Stimulated activated CD4-positive, alpha-beta T cell treated with anti-CD3 and anti-CD28 coated beads, Interleukin-12 subunit alpha, Interleukin-12 subunit beta, amount 100 ng/mL, for 24 hours (primary cell): ENCODE data around the gene LY6G6F.
"Not testable (repeated sequence)": the region's sequence is repeated elsewhere in the genome, so short reads cannot be mapped to it uniquely, and the experiment has no call there.

Experiments
- DNase-seq, 2 experiments: peaks; one replicate each; pipeline ENCODE4 v3.0.0-alpha.2; 2020; ENCODE audit warnings: low read depth in 2 of 2

LY6G6F gene

GRCh38 chr6:31702819-31703716 lies 3.6 kb upstream of the LY6G6F start, which contains the start of gene ABHD16A:
Gene ABHD16A, minus strand, starts transcription at chr6:31703324. Its CDS starts 43 bp downstream, at chr6:31703281.
- DNase-seq, result peak; percentile 90 to 98

- DNase-seq, result no peak
Measured at GRCh38 chr6:31705931-31706330, 735 bp upstream of the LY6G6F start.

GRCh38 chr6:31707701-31708100 lies 1.0 kb downstream of the LY6G6F start:
- DNase-seq, result no peak

- no peak for DNase-seq
Measured at GRCh38 chr6:31708224-31708623, 1.6 kb downstream of the LY6G6F start.

- not testable (repeated sequence) for DNase-seq
Measured at GRCh38 chr6:31709157-31709556, 2.5 kb downstream of the LY6G6F start.

GRCh38 chr6:31710523-31711219 lies 4.0 kb downstream of the LY6G6F start:
- no peak for DNase-seq

- DNase-seq, result no peak
Measured at GRCh38 chr6:31711233-31711632, 4.6 kb downstream of the LY6G6F start.

- no peak for DNase-seq
Measured at GRCh38 chr6:31712296-31712695, 5.6 kb downstream of the LY6G6F start.

- no peak for DNase-seq
Measured at GRCh38 chr6:31713465-31713864, 6.8 kb downstream of the LY6G6F start.

GRCh38 chr6:31713991-31714684 lies 7.5 kb downstream of the LY6G6F start:
- DNase-seq, result no peak

GRCh38 chr6:31715022-31715958 lies 8.6 kb downstream of the LY6G6F start, which contains the start of gene LY6G6D:
Gene LY6G6D, plus strand, starts transcription at chr6:31715348. Its CDS starts 8 bp downstream, at chr6:31715356.
- DNase-seq, result no peak

- no peak for DNase-seq
Measured at GRCh38 chr6:31717499-31718222, 11.0 kb downstream of the LY6G6F start.

GRCh38 chr6:31718265-31718664 lies 11.6 kb downstream of the LY6G6F start:
- no peak for DNase-seq

GRCh38 chr6:31719001-31719400 lies 12.3 kb downstream of the LY6G6F start:
- DNase-seq, result no peak

- DNase-seq, result no peak
Measured at GRCh38 chr6:31720196-31720770, 13.6 kb downstream of the LY6G6F start.

- DNase-seq, result no peak
Measured at GRCh38 chr6:31721351-31722020, 14.8 kb downstream of the LY6G6F start, which contains the start of gene LY6G6C. Gene LY6G6C, minus strand, starts transcription at chr6:31721746. Its CDS starts 67 bp downstream, at chr6:31721679.

GRCh38 chr6:31722173-31722572 lies 15.5 kb downstream of the LY6G6F start:
- DNase-seq, result no peak

GRCh38 chr6:31723245-31723979 lies 16.7 kb downstream of the LY6G6F start, which contains the start of gene MPIG6B:
Gene MPIG6B, plus strand, starts transcription at chr6:31723373. Its CDS starts 11 bp downstream, at chr6:31723384.
- DNase-seq, result no peak
